CD4-positive, alpha-beta T cell treated with Interleukin-10 for 1 hour (primary cell): ENCODE data around the gene FAM25G.

Experiments
- DNase-seq: peaks from one replicate; pipeline ENCODE4 v3.0.0-alpha.2; 2020

The FAM25G gene

DNA sequence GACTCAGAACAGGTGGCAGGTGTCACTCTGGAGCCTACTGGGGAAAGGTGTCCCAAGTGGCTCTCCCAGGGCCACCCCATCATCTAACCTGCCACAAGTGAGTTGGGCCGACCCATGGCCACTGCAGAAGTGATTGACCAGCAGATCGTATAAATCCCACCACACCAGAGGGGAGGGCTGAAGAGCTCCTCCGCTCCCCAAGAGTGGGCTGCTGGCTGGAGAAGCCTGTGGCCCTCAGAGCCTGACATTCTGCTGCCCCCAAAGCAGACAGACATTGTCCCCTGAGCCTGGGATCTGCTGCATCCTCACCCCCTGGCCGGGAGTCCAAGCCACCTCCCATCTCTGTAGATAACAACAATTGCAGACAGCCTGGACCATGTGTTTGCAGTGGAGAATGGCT lies 44.3 kb downstream of the FAM25G start:
- no peak for DNase-seq

DNA sequence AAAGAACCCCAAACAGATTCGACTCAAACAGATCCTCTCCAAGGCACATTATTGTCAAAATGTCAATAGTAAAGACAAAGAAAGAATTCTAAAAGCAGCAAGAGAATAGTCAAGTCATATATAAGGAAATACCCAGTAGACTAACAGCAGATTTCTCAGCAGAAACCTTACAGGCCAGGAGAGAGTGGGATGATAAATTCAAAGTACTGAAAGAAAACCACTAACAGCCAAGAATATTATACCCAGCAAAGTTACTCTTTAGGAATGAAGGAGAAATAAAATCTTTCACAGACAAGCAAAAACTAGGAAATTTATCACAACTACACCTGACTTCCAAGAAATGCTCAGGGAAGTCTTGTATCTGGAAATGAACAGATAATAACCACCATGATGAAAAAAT lies 45.8 kb downstream of the FAM25G start:
- no peak for DNase-seq

DNA sequence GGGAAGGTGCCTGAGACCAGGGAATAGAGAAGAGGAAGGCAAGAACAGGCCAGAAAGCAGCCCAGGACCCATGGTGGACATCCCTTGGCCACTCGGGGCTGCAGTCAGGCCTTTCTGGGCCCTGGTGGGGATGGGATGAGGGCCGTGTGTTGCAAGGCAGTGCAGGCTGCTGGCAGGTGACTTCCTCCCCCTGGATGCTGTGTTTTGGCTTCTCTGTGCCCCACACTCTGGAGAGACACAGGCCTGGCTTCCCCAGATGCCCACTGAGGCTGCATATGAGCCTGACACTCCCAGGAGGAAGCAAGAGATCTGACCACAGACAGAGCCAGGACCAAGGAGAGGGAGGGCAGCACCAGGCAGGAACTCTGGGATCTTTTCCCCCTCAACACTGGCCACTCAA lies 47.5 kb downstream of the FAM25G start:
- DNase-seq, result no peak

DNA sequence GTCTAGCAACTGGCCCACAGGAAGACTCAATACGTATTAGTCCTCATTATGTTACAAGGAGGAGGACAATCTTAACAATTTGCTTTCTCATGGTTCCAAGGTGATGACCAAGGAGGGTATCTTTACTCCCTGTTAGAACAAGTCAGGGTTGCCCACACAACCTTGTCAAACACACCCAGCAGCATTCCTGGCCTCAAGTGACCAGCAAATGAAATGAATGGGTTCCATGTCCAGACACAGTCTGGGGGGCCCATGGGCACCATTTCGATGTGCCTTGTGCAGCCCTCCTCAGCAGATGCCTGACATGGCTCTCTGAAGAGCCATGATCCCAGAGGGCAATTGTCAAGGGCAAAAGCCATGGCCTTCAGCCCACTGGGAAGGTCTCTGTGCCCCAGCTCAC lies 48.4 kb downstream of the FAM25G start:
- DNase-seq, result no peak

DNA sequence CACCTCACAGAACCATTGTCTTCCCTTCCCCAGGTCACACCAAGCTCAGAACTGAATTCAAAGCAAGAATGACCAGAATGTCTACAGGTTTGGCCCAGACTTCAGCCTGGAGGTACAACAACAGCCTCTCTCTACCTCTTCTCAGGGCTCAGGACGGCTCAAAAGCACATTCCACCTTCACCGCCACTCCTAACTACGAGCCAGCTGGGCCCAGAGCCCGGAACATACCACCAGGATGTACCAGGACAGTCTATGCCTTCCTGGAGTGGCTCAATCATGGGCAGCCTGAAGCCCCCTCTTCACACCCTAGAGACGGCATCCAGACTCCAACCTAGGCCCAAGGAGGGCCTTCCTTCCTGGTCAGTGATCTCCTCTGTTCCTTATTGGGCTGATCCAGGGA lies 49.1 kb downstream of the FAM25G start:
- no peak for DNase-seq

DNA sequence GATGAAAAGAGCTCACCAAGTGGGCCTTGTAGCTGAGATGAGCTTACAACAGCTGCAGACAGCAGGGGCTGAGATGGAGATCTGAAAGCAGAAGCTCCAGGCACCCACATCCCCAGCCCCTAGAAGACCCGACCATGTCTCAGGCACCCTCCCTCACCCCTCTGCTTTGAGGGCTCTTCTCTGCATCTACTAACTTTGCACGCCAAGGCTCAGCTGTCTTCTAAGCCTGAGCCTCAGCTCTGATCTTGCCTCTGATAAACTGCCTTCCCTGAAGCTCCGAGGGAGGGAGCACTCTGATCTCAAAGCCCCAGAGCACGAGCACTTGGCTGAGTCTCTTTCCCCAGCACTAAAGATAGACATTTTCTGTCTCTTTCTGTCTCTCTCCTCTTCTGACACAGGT lies 49.6 kb downstream of the FAM25G start:
- no peak for DNase-seq

DNA sequence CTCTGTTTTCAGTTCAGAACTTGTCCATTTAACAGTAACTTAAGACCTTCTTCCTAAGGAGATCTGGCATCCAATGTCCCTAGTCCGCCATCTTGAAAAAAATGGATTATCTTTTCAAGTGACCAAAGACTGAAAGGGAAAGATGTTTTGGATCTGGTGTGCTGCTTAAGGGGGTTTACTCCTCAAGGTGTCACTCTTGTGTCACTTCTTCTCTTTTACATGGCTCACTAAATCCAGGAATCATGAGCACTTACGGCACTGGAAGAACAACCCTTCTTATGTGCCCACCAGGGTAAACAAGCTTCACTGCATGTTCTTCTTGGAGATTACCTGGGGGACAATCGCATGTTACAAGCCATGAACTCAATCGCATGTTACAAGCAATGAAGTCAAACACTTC lies 51.3 kb downstream of the FAM25G start:
- DNase-seq, result no peak

DNA sequence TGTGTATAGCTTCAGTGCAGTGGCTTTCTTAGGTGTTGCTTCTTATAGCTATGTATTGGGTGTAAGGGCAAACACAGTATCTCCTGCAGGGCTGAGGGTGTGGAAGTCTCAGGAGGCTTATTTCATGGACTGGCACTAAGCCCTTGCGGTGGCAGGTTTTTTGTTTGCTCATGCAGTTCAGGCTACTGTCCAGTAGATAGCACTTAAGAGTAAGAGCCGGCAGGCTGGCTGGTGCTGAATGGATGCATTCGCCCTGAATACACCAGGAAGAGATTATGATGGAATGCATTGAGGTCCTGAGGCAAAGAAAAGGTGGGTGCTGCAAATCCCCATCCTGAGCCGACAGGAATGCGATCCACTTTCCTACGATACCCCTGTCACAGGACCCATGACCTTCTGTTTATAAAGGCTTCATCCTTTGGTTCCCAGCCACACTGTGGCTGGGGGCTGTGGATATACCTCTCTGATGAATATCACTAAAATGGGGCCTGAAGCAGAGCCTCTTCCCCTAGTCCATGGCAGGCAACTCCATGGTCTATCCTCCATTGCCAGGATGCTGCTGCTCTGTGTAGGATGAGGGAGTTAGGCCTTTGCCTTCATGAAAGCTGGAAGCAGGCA lies 52.5 kb downstream of the FAM25G start:
- no peak for DNase-seq
